Activated CD4-positive, alpha-beta T cell treated with anti-CD3 and anti-CD28 coated beads, Interleukin-2, amount 50 U/mL, for 16 hours (primary cell): ENCODE measurements around the gene DHCR7.

ENCODE experiments used
- DNase-seq: peaks from one replicate; pipeline ENCODE4 v3.0.0-alpha.2; 2020

Gene DHCR7

DNA sequence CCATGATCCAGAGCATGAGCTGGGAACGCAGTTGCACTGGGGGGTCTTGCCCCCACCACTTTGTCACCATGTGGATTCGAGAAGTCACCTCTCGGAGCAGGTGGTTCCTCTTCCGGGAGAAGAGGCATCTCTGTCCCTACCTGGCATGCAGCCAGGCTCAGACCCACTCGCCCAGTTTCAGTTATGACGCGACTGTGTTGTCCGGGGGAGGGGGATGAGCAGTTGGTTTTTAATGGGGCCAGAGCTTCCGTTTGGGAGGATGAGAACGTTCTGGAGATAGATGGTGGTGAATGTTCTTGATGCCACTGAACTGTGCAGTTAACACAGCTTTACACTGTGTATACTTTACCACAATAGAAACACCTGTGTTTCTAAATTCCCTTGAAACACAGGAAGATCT, 41.5 kb downstream of the DHCR7 start:
- DNase-seq: no peak

DNA sequence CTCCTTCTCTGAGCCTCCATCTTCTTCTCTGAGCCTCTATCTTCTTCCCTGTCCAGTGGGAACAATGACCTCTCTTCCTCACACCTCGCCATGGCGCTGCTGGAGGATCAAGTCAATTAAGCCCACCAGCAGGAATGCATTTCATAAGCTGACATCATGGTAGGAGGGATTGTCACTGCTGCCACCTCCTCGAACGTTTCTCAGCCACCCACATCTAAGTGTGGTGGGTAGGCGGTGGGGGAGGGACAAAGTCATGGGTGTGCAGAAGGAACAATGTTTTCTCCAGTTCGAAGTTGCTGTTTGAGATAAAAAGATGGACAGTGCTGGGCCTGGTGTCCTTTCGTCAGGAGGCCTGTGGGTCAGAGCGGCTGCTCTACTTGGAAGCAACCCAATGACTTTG, 44.0 kb downstream of the DHCR7 start:
- DNase-seq: no peak

DNA sequence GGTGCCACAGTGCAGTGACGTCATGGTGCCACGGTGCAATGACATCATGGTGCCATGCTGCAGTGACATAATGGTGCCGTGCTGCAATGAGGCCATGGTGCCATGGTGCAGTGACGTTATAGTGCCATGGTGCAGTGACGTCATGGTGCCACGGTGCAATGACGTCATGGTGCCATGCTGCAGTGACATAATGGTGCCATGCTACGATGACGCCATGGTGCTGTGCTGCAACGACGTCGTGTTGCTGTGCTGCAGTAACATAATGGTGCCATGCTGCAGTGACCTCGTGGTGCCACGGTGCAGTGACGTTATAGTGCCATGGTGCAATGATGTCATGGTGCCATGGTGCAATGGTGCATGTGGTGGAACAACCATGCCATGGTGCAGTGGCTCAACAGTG, 45.3 kb downstream of the DHCR7 start:
- no peak for DNase-seq

DNA sequence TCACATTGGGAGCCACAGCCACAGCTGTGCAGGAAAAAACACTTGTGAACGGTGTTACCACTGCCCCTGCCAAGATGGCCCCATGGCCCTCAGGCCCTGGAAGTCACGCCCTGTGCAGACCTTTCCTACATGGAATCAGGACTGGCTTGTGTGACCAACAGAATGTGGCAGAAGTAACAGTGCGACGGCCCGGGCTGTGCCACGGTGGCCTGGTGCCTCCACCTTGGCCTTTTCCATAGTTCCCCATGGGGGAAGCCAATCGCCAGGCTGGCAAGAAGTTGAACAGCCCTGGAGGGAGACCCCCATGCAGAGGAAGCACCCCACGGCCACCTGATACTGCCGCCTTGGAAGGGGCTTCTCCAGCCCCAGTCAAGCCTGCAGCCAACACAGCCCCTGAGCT, 48.0 kb downstream of the DHCR7 start:
- no peak for DNase-seq

DNA sequence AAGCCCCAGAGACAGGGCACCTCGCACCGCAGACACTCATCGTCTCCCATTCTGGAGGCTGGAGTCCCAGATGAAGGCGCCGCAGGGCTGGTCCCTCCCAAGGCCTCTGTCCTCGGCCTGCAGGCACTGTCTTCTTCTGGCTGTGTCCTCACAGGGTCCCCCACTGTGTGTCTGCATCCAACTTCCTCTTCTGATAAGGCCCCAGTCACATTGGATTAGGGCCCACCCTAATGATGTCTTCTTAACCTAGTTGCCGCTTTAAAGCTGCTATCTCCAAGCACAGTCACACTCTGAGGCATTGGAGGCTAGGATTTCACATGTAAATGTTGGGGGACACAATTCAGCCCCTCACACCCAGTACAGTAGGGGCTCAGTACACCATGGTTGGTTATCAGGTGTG, 48.9 kb downstream of the DHCR7 start:
- DNase-seq: no peak

DNA sequence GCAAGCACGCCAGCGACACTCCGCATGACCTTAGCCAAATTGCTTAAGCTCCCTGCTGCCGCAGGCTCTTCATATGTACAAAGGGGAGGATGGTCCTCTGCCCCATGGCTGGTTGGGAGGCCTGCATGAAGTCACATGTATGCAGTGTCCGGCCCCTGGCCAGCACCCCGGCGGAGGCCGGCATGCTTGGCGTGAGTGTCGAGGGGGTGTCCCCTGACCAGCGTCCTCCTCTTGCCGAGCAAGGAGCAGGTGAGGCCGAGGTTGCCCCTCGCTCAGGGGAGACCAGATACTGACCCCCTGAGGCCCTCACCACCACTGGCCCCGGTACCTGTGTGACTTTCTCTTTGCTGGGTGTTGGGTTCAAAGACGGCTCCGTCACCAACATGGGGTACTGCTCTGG, 50.2 kb downstream of the DHCR7 start:
- no peak for DNase-seq

DNA sequence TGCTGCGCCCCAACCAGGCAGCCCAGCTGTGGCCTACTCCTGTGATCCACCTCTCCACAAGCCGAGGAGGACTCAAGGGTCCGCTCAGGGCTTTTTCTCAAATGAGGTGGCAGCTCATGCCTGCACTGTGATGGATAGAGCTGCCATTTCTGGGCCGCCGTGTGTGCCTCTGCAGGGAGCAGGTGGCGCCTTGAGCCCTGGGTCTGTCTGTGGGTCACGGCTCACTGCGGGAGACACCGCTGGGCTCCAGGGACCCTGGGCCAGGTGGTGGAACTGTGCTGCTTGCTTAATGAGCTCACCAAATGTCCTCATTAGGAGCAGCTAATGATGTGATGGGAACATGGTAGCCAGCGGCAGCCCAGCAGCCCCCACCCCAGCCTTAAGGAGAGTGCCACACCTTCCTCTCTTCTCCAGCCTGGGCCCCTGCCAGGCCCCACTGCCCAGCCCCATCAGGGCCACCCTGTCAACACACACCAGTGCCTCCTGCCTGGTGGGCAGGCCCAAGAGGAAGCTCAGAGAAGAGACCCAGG, 50.8 kb downstream of the DHCR7 start:
- DNase-seq: no peak

DNA sequence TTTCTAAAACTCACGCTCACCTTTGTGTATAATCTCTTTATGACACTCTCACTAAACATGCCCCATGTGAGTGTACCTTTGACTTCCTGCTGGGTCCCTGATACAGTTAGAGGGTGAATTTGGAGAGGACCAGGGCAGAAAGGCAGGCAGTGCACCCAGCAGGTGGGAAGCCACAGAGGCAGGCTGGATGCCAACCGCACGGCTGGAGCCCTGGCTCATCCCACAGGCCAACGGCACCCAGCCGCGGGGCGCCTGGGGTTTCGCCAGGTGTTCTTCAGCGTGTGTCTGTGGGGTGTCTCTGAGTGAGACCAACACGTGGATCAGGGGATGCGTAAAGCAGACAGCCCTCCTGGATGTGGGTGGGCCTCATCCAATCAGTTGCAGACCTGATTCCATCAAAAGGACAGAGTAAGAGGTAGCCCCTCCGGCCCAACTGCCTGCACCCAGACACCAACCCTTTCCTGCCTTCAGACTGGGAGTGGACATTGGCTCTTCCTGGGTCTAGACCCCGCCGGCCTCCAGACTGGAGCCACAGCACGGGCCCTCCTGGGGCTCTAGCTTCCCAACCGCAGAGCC, 51.6 kb downstream of the DHCR7 start:
- no peak for DNase-seq

DNA sequence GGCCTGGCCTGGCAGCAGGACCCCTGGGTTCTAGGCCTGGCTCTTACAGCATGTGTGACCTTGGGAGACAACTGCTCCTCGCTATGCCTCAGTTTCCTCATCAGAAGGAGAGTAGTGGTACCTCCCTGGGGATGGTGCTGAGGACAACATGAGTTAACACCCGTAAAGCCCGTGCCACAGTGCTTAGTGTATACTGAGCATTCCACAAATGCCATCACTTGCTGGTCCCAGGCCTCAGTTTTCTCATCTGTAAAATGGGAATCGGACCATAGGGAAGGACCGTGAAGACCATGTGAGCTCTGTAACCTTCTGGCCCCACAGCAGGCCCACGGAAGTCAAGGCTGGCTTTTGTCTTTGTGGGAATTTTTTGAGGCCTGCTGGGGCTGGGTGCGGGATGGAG, 52.4 kb downstream of the DHCR7 start:
- DNase-seq: no peak

DNA sequence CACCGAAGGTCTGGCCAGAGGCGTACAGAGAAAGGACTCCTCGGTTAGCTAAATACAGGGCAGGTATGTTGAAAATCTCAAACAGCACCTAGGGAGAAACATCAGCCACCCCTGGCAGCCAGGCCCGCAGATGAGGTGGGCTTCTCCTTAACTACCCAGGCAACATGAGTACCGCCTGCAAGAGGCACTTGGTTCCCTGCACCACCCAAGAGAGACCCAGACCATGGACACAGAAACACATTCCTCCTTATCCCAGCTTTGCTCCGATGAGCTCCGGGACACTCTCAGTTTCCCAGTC, 53.0 kb downstream of the DHCR7 start:
- DNase-seq: no peak

DNA sequence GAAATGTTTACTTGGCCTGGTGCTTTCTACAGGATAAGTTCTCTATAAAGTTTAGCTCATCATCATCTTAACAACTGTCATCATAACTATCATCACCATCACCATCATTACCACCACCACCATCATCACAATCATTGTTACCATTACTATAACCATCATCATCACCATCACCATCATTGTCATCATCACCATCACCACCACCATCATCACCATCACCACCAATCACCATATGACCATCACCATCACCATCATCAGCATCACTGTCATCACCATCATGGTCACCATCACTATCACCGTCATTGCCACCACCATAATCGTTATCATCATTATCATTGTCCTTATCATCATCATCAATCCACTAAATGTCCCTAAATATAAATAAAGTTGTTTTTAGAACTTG, 54.9 kb downstream of the DHCR7 start:
- DNase-seq: no peak

DNA sequence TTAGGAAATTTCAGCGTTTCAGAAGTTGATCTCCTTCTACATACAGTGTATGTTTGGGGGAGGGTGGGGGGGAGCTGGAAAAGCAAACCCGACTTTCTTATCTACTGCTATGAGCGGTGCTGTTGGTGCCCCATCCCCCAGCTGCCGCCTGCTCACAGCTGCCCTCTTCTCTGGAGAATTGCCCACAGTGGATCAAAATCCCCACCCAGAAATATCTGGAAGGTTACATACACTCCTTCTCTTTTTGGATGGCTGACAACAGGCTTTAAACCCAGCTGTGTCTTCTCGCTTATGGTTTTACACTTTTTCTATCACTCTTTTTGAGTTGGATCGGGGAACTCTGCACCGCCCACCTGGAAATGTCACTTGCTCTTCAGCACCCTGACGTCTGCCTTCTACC, 56.4 kb downstream of the DHCR7 start:
- DNase-seq: no peak

DNA sequence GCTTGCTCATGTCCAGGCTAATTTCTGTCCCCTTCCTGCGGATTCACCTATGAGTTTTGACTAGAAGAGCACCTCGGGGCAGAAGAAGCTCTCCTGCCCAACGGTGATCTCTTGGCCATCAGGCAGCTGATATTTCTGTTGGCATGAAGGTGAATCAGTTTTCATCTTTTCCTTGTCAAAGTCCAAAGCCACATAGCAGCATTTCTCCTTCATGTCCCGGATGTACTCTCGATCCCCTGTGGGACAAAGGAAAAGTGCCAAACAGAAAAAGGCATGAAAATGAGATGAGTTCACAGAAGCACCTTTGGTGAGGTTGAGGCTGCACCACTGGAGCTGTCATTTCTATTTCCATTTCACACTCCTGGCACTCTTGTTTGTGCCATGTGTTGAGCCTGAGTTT, 56.8 kb downstream of the DHCR7 start:
- DNase-seq: no peak

DNA sequence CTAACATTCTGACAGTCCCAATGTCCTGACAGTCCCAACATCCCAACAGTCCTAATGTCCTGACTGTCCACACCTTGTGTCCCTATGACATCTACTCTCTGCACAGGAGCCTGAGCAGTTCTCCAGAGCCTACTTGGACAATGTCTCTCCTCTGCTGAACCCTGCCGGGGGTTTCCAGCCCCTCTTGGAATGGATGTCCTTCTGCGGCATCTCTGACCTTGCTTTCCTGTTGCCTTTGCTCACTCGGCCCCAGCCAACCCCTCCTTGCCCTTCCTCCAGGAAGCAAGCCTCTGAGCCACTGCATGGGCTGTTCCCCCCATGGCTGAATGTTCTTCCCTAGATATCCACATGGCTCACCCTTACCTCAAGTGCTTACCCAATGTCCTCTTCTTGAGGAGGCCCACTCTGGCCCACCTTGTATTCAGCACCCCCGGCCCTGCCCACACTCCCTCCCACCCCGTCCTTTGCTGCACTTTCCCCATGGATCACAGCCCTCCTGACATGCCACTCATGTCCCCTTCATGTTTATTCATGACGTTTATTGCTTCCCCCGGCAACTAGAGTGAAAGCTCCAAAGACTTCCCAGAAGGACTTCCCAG, 59.5 kb downstream of the DHCR7 start:
- no peak for DNase-seq

DNA sequence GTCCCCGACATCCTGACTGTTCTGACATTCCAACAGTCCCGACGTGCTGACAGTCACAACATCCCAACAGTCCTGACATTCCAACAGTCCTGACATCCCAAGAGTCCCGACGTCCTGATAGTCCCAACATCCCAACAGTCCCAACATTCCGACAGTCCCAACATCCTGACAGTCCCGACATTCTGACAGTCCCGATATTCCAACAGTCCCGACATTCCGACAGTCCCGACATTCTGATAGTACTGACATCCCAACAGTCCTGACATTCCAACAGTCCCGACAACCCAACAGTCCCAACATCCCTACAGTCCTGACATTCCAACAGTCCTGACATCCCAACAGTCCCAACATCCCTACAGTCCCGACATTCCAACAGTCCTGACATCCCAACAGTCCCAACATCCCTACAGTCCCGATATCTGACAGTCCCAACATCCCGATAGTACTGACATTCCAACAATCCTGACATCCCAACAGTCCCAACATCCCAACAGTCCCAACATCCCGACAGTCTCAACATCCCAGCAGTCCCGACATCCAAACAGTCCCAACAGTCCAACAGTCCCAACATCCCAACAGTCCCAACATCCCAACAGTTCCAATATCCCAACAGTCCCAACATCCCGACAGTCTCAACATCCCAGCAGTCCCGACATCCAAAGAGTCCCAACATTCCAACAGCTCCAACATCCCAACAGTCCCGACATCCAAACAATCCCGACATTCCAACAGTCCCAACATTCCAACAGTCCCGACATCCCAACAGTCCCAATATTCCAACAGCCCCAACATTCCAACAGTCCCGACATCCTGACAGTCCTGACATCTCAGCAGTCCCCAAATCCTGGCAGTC, 60.2 kb downstream of the DHCR7 start:
- DNase-seq: no peak

DNA sequence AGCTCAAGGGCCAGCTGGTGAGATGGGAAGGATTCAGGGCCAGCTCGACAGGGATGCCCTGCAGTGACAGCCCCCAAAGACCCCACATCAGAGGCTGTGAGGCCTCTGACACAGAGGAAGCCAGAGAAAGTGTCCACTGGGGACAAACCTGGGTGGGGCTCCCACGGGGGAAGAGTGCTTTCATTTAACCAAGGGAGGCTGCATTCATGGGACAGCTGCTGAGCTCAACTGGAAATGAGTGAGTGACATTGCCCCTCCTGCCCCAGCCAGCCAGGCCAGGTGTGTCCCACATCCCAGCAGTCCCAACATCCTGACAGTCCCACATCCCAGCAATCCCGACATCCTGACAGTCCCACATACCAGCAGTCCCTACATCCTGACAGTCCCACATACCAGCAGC, 61.0 kb downstream of the DHCR7 start:
- no peak for DNase-seq

DNA sequence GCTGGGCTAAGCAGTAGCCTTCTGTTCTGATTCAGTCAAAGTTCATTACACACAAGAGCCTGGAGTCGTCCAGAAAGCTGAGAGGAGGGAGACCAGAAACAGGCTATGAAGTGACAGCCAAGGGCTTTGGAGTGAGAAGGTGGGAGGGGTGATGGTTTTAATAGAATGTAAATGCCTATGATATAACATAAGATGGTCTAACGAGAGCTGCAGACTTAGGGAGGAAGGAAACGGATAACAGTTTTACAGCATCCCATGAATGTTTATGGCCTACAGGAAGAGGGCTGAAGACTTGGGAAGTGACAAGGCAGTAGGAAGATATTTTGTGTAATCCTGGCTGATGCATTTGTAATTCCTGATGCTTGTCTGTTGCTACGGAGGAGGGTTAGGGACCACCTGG, 62.0 kb downstream of the DHCR7 start:
- DNase-seq: no peak

DNA sequence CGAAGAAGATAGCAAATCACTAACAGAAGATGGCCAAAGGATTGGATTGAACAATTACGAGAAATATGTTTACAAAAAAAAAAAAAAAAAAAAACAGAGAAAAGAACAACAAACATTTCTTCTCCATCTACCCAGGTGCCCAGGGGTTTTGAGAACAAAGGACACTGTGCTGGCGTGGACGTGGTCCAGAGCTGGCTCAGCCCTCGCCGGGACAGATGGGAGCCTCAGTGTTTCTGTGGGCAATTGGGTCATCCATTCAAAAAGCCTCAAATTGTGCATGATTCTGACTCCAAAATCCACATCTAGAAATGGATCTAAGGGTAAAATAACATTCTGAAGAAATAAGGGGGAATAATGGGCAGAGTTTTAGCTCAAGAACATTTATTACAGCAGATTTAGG, 63.1 kb downstream of the DHCR7 start:
- no peak for DNase-seq

DNA sequence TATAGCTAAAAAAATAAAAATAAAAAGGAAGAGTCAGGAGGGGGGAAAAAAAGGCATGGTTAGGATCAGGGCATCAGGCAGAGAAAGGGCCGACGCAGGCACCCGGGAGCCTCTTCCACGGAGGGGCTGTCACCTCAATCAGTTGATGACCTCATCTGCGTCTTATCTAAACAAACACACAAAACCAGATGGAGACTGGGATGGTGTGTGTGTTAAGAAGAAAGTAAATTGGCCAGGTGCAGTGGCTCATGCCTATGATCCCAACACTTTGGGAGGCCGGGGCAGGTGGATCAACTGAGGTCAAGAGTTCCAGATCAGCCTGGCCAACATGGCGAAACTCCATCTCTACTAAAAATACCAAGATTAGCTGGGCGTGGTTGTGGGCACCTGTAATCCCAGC, 63.6 kb downstream of the DHCR7 start:
- DNase-seq: no peak
